Liver (tissue), 9 donors: ENCODE results near the gene ACTL8. TPM values are rescaled to one million over a fixed set of nuclear protein-coding genes. Genes with fewer than 3 reads are reported as not detected.

Source experiments
- DNase-seq: peaks from one replicate; pipeline ENCODE4 v3.0.0-alpha.2; 2017; ENCODE audit warnings: low spot score
- H3K27ac ChIP-seq, 2 donors: one replicate each; pipeline ENCODE4 v1.7.0; 2013; ENCODE audit warnings: inconsistent platforms in 2 of 2, low read length in 2 of 2, control low read depth in 1 of 2, low read depth in 1 of 2, mild to moderate bottlenecking in 1 of 2
- H3K27me3 ChIP-seq, 4 donors: one replicate each; pipeline versions ENCODE4 v1.6.1 to v1.7.0; 2013; ENCODE audit warnings: low read length in 3 of 4, inconsistent platforms in 1 of 4, mild to moderate bottlenecking in 1 of 4, moderate library complexity in 1 of 4; ENCODE audit not compliant: control insufficient read depth in 4 of 4, insufficient read depth in 4 of 4
- H3K36me3 ChIP-seq, 4 donors: one replicate each; pipeline versions ENCODE4 v1.6.1 to v1.7.0; 2013; ENCODE audit warnings: low read length in 3 of 4, mild to moderate bottlenecking in 3 of 4, low read depth in 1 of 4, moderate library complexity in 1 of 4; ENCODE audit not compliant: control insufficient read depth in 4 of 4, insufficient read depth in 3 of 4
- H3K4me1 ChIP-seq, 4 donors: one replicate each; pipeline versions ENCODE4 v1.6.1 to v1.7.0; 2013; ENCODE audit warnings: low read length in 3 of 4, mild to moderate bottlenecking in 3 of 4, moderate library complexity in 1 of 4; ENCODE audit not compliant: control insufficient read depth in 4 of 4, insufficient read depth in 4 of 4
- H3K4me3 ChIP-seq, 3 donors: one replicate each; pipeline versions ENCODE4 v1.6.1 to v1.7.0; 2013; ENCODE audit warnings: low read length in 3 of 3, control low read depth in 1 of 3, low read depth in 1 of 3, mild to moderate bottlenecking in 1 of 3
- H3K9ac ChIP-seq, 2 donors: one replicate each; pipeline ENCODE4 v1.7.0; 2013; ENCODE audit warnings: low read length in 2 of 2, mild to moderate bottlenecking in 2 of 2, moderate library complexity in 2 of 2, control low read depth in 1 of 2, low read depth in 1 of 2
- H3K9me3 ChIP-seq, 4 donors: one replicate each; pipeline versions ENCODE4 v1.6.1 to v1.7.0; 2013; ENCODE audit warnings: low read length in 3 of 4; ENCODE audit not compliant: control insufficient read depth in 4 of 4
- ATF3 ChIP-seq: IDR thresholded peaks from 2 replicates; pipeline ENCODE4 v1.6.1; 2016; ENCODE audit warnings: antibody characterized with exemption
- CTCF ChIP-seq: fragments of 150-350 bp; IDR thresholded peaks from 2 replicates; pipeline ENCODE4 v1.5.1; 2017; ENCODE audit warnings: improper control_type of control experiment, low read depth, low read length; ENCODE audit not compliant: missing input control
- EGR1 ChIP-seq, 2 donors: IDR thresholded peaks; 2 replicates each; pipeline ENCODE4 v1.6.1; 2016 to 2018; ENCODE audit warnings: antibody characterized with exemption in 2 of 2, low read depth in 2 of 2
- FOXA1 ChIP-seq: IDR thresholded peaks from 2 replicates; pipeline ENCODE4 v1.6.1; 2016; ENCODE audit warnings: antibody characterized with exemption
- FOXA2 ChIP-seq: IDR thresholded peaks from 2 replicates; pipeline ENCODE4 v1.6.1; 2016; ENCODE audit warnings: antibody characterized with exemption
- GABPA ChIP-seq, 2 donors: IDR thresholded peaks in 1 of 2; conservative IDR thresholded peaks in 1 of 2; 2 replicates each; pipeline ENCODE4 v1.6.1; 2016; ENCODE audit warnings: antibody characterized with exemption in 2 of 2, mild to moderate bottlenecking in 1 of 2, moderate library complexity in 1 of 2
- HNF4A ChIP-seq, 2 donors: conservative IDR thresholded peaks; 2 replicates each; pipeline ENCODE4 v1.6.1; 2016; ENCODE audit warnings: antibody characterized with exemption in 2 of 2, mild to moderate bottlenecking in 2 of 2
- HNF4G ChIP-seq: IDR thresholded peaks from 2 replicates; pipeline ENCODE4 v1.6.1; 2016; ENCODE audit warnings: antibody characterized with exemption
- JUND ChIP-seq, 2 donors: IDR thresholded peaks; 2 replicates each; pipeline ENCODE4 v1.6.1; 2016; ENCODE audit warnings: antibody characterized with exemption in 2 of 2
- MAX ChIP-seq: IDR thresholded peaks from 2 replicates; pipeline ENCODE4 v1.6.1; 2016; ENCODE audit warnings: antibody characterized with exemption
- NR2F2 ChIP-seq: IDR thresholded peaks from 2 replicates; pipeline ENCODE4 v1.6.1; 2016; ENCODE audit warnings: antibody characterized with exemption
- RAD21 ChIP-seq, 2 donors: IDR thresholded peaks; 2 replicates each; pipeline ENCODE4 v1.6.1; 2016; ENCODE audit warnings: antibody characterized with exemption in 2 of 2, mild to moderate bottlenecking in 2 of 2
- REST ChIP-seq: IDR thresholded peaks from 2 replicates; pipeline ENCODE4 v1.6.1; 2016; ENCODE audit warnings: antibody characterized with exemption, mild to moderate bottlenecking
- RXRA ChIP-seq, 2 donors: IDR thresholded peaks; 2 replicates each; pipeline ENCODE4 v1.6.1; 2017 to 2018; ENCODE audit warnings: antibody characterized with exemption in 2 of 2, mild to moderate bottlenecking in 1 of 2
- SP1 ChIP-seq: IDR thresholded peaks from 2 replicates; pipeline ENCODE4 v1.6.1; 2018; ENCODE audit warnings: antibody characterized with exemption, mild to moderate bottlenecking
- TAF1 ChIP-seq: conservative IDR thresholded peaks from 2 replicates; pipeline ENCODE4 v1.6.1; 2016; ENCODE audit warnings: antibody characterized with exemption, mild to moderate bottlenecking
- YY1 ChIP-seq: IDR thresholded peaks from 2 replicates; pipeline ENCODE4 v1.6.1; 2016; ENCODE audit warnings: antibody characterized with exemption, mild to moderate bottlenecking
- ZBTB33 ChIP-seq: IDR thresholded peaks from 2 replicates; pipeline ENCODE4 v1.6.1; 2016; ENCODE audit warnings: antibody characterized with exemption
- WGBS: extraction: QIAGEN DNeasy Blood & Tissue Kit; methylation state at CpG from one replicate; pipeline ENCODE4 v1.1.7; 2013; 5-methylcytosine and 5-hydroxymethylcytosine counted together
- polyA plus RNA-seq, 2 donors: library from polyadenylated mRNA; stranded (reverse) in 1 of 2; unstranded in 1 of 2; fragments of 200-250 nt in 1 of 2; fragments of >200 nt in 1 of 2; fragmentation: Nextera tagmentation in 1 of 2; extraction: Ambion mirVana in 1 of 2; gene quantifications; one replicate each; pipeline versions ENCODE4 v1.2.1 to v1.2.3, GENCODE V29; 2013 to 2015
- total RNA-seq, 2 donors: library from RNA; depleted of rRNA; stranded (reverse); fragments of >200 nt; gene quantifications; one replicate each; pipeline ENCODE4 v1.2.3, GENCODE V29; 2014
- donor health status: healthy.
- donor health status: healthy.
- donor health status: healthy.
- donor health status: healthy.
- donor health status: healthy.

The ACTL8 gene
- total and polyA plus RNA-seq, 4 donors, result not detected

- no peak overlapping the region for H3K9ac ChIP-seq
- WGBS, result 80% methylated on average over 2 of the region's 2 CpGs
- H3K27ac ChIP-seq, result no peak overlapping the region
- no peaks in the 10 kb centered on the region for H3K4me1 ChIP-seq
- H3K4me3 ChIP-seq, result no peak overlapping the region
- peaks cover 0 to 4% (median 0%) of the 10 kb centered on the region in 4 donors for H3K27me3 ChIP-seq
- DNase-seq, result no peak
- peaks cover 0 to 1% (median 0%) of the 10 kb centered on the region in 4 donors for H3K36me3 ChIP-seq
- TF ChIP-seq YY1 (no peak), HNF4A (conservative IDR thresholded peaks at IDR 0.05) (no peak), MAX (no peak), REST (no peak), FOXA2 (no peak), FOXA1 (no peak), RAD21 (IDR thresholded peaks at IDR 0.05) (no peak), TAF1 (no peak), ATF3 (no peak), RXRA (IDR thresholded peaks at IDR 0.05) (no peak), GABPA (IDR thresholded peaks at IDR 0.05 in 1 of 2, conservative IDR thresholded peaks at IDR 0.05 in 1 of 2) (no peak), NR2F2 (no peak), HNF4G (no peak), SP1 (no peak), ZBTB33 (no peak), EGR1 (IDR thresholded peaks at IDR 0.05; ENCODE audit: low read depth in 2 of 2) (no peak), CTCF (no peak), JUND (IDR thresholded peaks at IDR 0.05) (no peak)
- peaks cover 0 to 1% (median 0%) of the 10 kb centered on the region in 4 donors for H3K9me3 ChIP-seq
These were observed 20.7 kb downstream of the ACTL8 start for GRCh38 chr1:17775796-17776195.
